HEK293 (cell line): Measurements from ENCODE around the gene CSNK1G3.

ENCODE experiments used
- CTCF ChIA-PET: fragments of 350-600 bp; formaldehyde crosslinking; extraction: SDS; loops from one replicate; lab custom pipeline; 2021; ENCODE audit warnings: antibody characterized with exemption; lab: Yijun Ruan, JAX
- POLR2A ChIA-PET: fragments of 300-600 bp; formaldehyde crosslinking; extraction: SDS; loops from one replicate; lab custom pipeline; 2020; ENCODE audit warnings: antibody characterized with exemption, inconsistent platforms; lab: Yijun Ruan, JAX
- H3K27ac ChIP-seq: fragments of 200-500 bp; sonication (Bioruptor generic); 2 replicates; pipeline ENCODE4 v1.5.1; 2014; ENCODE audit warnings: low read depth, low read length, control low read depth, inconsistent platforms; ENCODE audit errors: extremely low read depth
- H3K36me3 ChIP-seq, 2 experiments: fragments of 200-500 bp in 1 of 2; sonication (Bioruptor generic) in 1 of 2; 1 replicate in 1 of 2; 2 replicates in 1 of 2; pipeline ENCODE4 v1.5.1; 2014 to 2017; ENCODE audit warnings: inconsistent platforms in 2 of 2, low read length in 2 of 2; ENCODE audit not compliant: control insufficient read depth in 2 of 2, insufficient read depth in 1 of 2
- H3K4me1 ChIP-seq: fragments of 200-500 bp; sonication (Bioruptor generic); 2 replicates; pipeline ENCODE4 v1.5.1; 2014; ENCODE audit warnings: mild to moderate bottlenecking, low read length, inconsistent platforms; ENCODE audit not compliant: control insufficient read depth, insufficient read depth
- H3K4me3 ChIP-seq: 2 replicates; pipeline ENCODE4 v1.5.1; 2011; ENCODE audit warnings: low read depth, mild to moderate bottlenecking, control low read depth, low read length, moderate library complexity
- H3K9me3 ChIP-seq: fragments of 200-500 bp; sonication (Bioruptor generic); 2 replicates; pipeline ENCODE4 v1.5.1; 2014; ENCODE audit warnings: low read depth, low read length, inconsistent platforms; ENCODE audit not compliant: control insufficient read depth, insufficient read depth
- BCL11A ChIP-seq: fragments of 450-650 bp; formaldehyde crosslinking; IDR thresholded peaks from 2 replicates; pipeline ENCODE4 v1.5.1; 2016; ENCODE audit warnings: low read depth, missing biosample characterization, missing genetic modification characterization
- KLF1 ChIP-seq: fragments of 450-650 bp; formaldehyde crosslinking; IDR thresholded peaks from 2 replicates; pipeline ENCODE4 v1.5.1; 2016; ENCODE audit warnings: missing biosample characterization, missing genetic modification characterization
- OVOL3 ChIP-seq: fragments of 450-650 bp; formaldehyde crosslinking; IDR thresholded peaks from 2 replicates; pipeline ENCODE4 v1.5.1; 2016; ENCODE audit warnings: missing biosample characterization, missing genetic modification characterization
- ZBTB20 ChIP-seq: fragments of 450-650 bp; formaldehyde crosslinking; IDR thresholded peaks from 2 replicates; pipeline ENCODE4 v1.5.1; 2016; ENCODE audit warnings: missing biosample characterization, missing genetic modification characterization
- ZFHX2 ChIP-seq: fragments of 450-650 bp; formaldehyde crosslinking; conservative IDR thresholded peaks from 2 replicates; pipeline ENCODE4 v1.5.1; 2016; ENCODE audit warnings: missing biosample characterization, missing genetic modification characterization
- ZNF133 ChIP-seq: fragments of 450-650 bp; formaldehyde crosslinking; IDR thresholded peaks from 2 replicates; pipeline ENCODE4 v1.5.1; 2016; ENCODE audit warnings: missing biosample characterization, missing genetic modification characterization
- ZNF138 ChIP-seq: fragments of 450-650 bp; formaldehyde crosslinking; IDR thresholded peaks from 2 replicates; pipeline ENCODE4 v1.5.1; 2016; ENCODE audit warnings: missing biosample characterization, missing genetic modification characterization, borderline replicate concordance
- ZNF211 ChIP-seq: fragments of 450-650 bp; formaldehyde crosslinking; IDR thresholded peaks from 2 replicates; pipeline ENCODE4 v1.5.1; 2016; ENCODE audit warnings: low read depth, missing biosample characterization, missing genetic modification characterization
- ZNF266 ChIP-seq: fragments of 450-650 bp; formaldehyde crosslinking; IDR thresholded peaks from 2 replicates; pipeline ENCODE4 v1.5.1; 2016; ENCODE audit warnings: missing biosample characterization, missing genetic modification characterization, low read depth
- ZNF311 ChIP-seq: fragments of 450-650 bp; formaldehyde crosslinking; IDR thresholded peaks from 2 replicates; pipeline ENCODE4 v1.5.1; 2017; ENCODE audit warnings: missing biosample characterization, missing genetic modification characterization, borderline replicate concordance
- ZNF473 ChIP-seq: fragments of 450-650 bp; formaldehyde crosslinking; IDR thresholded peaks from 2 replicates; pipeline ENCODE4 v1.5.1; 2017; ENCODE audit warnings: missing biosample characterization, missing genetic modification characterization
- ZNF544 ChIP-seq: fragments of 450-650 bp; formaldehyde crosslinking; IDR thresholded peaks from 2 replicates; pipeline ENCODE4 v1.5.0; 2017; ENCODE audit warnings: missing biosample characterization, missing genetic modification characterization
- ZNF624 ChIP-seq: fragments of 450-650 bp; formaldehyde crosslinking; IDR thresholded peaks from 2 replicates; pipeline ENCODE4 v1.5.1; 2017; ENCODE audit warnings: missing biosample characterization, missing genetic modification characterization
- ZNF629 ChIP-seq: fragments of 450-650 bp; formaldehyde crosslinking; IDR thresholded peaks from 2 replicates; pipeline ENCODE4 v1.5.1; 2017; ENCODE audit warnings: missing biosample characterization, missing genetic modification characterization
- ZNF785 ChIP-seq: fragments of 450-650 bp; formaldehyde crosslinking; IDR thresholded peaks from 2 replicates; pipeline ENCODE4 v1.5.1; 2016; ENCODE audit warnings: missing biosample characterization, missing genetic modification characterization
- ZSCAN16 ChIP-seq: fragments of 450-650 bp; formaldehyde crosslinking; IDR thresholded peaks from 2 replicates; pipeline ENCODE4 v1.5.1; 2016; ENCODE audit warnings: missing biosample characterization, missing genetic modification characterization
- TF ChIP-seq, protein P1 (sequence below): fragments of 450-650 bp; formaldehyde crosslinking; IDR thresholded peaks from 2 replicates; pipeline ENCODE4 v1.5.1; 2016; ENCODE audit warnings: missing biosample characterization, missing genetic modification characterization, borderline replicate concordance
- TF ChIP-seq, protein P2 (sequence below): IDR thresholded peaks from 2 replicates; pipeline ENCODE4 v1.6.1; 2011; ENCODE audit warnings: mild to moderate bottlenecking, low read depth, low read length, borderline replicate concordance
- TF ChIP-seq, protein P3 (sequence below): fragments of 450-650 bp; formaldehyde crosslinking; IDR thresholded peaks from 2 replicates; pipeline ENCODE4 v1.5.1; 2016; ENCODE audit warnings: missing biosample characterization, missing genetic modification characterization
- TF ChIP-seq, protein P4 (sequence below): fragments of 450-650 bp; formaldehyde crosslinking; IDR thresholded peaks from 2 replicates; pipeline ENCODE4 v1.5.1; 2016; ENCODE audit warnings: missing biosample characterization, missing genetic modification characterization

Gene CSNK1G3

DNA sequence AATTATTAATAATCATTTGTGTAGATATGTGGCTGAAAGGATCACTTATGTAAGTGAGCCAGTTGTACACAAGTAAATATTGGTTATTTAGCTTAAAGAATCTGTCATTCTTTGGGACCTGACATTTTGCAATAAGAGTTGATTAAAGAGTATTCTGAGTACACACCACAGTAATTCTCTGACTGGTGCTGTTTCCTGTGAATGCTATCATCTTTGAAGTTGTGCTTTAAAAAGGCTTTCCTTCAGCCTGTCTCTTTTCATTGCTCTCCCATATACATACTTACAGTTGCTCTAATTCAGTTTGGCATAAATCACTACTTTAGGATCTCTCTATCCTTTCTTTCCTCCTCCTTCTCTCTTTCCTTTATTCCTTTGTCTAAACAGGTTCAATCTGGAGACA, 8.7 kb upstream of the CSNK1G3 start (continued):
- TF ChIP-seq, protein P1, sequence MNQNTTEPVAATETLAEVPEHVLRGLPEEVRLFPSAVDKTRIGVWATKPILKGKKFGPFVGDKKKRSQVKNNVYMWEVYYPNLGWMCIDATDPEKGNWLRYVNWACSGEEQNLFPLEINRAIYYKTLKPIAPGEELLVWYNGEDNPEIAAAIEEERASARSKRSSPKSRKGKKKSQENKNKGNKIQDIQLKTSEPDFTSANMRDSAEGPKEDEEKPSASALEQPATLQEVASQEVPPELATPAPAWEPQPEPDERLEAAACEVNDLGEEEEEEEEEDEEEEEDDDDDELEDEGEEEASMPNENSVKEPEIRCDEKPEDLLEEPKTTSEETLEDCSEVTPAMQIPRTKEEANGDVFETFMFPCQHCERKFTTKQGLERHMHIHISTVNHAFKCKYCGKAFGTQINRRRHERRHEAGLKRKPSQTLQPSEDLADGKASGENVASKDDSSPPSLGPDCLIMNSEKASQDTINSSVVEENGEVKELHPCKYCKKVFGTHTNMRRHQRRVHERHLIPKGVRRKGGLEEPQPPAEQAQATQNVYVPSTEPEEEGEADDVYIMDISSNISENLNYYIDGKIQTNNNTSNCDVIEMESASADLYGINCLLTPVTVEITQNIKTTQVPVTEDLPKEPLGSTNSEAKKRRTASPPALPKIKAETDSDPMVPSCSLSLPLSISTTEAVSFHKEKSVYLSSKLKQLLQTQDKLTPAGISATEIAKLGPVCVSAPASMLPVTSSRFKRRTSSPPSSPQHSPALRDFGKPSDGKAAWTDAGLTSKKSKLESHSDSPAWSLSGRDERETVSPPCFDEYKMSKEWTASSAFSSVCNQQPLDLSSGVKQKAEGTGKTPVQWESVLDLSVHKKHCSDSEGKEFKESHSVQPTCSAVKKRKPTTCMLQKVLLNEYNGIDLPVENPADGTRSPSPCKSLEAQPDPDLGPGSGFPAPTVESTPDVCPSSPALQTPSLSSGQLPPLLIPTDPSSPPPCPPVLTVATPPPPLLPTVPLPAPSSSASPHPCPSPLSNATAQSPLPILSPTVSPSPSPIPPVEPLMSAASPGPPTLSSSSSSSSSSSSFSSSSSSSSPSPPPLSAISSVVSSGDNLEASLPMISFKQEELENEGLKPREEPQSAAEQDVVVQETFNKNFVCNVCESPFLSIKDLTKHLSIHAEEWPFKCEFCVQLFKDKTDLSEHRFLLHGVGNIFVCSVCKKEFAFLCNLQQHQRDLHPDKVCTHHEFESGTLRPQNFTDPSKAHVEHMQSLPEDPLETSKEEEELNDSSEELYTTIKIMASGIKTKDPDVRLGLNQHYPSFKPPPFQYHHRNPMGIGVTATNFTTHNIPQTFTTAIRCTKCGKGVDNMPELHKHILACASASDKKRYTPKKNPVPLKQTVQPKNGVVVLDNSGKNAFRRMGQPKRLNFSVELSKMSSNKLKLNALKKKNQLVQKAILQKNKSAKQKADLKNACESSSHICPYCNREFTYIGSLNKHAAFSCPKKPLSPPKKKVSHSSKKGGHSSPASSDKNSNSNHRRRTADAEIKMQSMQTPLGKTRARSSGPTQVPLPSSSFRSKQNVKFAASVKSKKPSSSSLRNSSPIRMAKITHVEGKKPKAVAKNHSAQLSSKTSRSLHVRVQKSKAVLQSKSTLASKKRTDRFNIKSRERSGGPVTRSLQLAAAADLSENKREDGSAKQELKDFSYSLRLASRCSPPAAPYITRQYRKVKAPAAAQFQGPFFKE (tag by site-specific recombination): no peak
- TF ChIP-seq ZNF266 (tag by site-specific recombination): no peak
- TF ChIP-seq ZNF473 (tag by site-specific recombination): no peak
- TF ChIP-seq, protein P2, sequence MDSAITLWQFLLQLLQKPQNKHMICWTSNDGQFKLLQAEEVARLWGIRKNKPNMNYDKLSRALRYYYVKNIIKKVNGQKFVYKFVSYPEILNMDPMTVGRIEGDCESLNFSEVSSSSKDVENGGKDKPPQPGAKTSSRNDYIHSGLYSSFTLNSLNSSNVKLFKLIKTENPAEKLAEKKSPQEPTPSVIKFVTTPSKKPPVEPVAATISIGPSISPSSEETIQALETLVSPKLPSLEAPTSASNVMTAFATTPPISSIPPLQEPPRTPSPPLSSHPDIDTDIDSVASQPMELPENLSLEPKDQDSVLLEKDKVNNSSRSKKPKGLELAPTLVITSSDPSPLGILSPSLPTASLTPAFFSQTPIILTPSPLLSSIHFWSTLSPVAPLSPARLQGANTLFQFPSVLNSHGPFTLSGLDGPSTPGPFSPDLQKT: no peak
- no peak for TF ChIP-seq ZNF211
- TF ChIP-seq, protein P3, sequence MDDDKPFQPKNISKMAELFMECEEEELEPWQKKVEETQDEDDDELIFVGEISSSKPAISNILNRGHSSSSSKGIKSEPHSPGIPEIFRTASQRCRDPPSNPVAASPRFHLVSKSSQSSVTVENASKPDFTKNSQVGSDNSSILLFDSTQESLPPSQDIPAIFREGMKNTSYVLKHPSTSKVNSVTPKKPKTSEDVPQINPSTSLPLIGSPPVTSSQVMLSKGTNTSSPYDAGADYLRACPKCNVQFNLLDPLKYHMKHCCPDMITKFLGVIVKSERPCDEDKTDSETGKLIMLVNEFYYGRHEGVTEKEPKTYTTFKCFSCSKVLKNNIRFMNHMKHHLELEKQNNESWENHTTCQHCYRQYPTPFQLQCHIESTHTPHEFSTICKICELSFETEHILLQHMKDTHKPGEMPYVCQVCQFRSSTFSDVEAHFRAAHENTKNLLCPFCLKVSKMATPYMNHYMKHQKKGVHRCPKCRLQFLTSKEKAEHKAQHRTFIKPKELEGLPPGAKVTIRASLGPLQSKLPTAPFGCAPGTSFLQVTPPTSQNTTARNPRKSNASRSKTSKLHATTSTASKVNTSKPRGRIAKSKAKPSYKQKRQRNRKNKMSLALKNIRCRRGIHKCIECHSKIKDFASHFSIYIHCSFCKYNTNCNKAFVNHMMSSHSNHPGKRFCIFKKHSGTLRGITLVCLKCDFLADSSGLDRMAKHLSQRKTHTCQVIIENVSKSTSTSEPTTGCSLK: no peak
- no peak for TF ChIP-seq ZNF785 (tag by site-specific recombination)
- TF ChIP-seq KLF1 (tag by site-specific recombination): no peak
- TF ChIP-seq, all 188 proteins: peak for 0

DNA sequence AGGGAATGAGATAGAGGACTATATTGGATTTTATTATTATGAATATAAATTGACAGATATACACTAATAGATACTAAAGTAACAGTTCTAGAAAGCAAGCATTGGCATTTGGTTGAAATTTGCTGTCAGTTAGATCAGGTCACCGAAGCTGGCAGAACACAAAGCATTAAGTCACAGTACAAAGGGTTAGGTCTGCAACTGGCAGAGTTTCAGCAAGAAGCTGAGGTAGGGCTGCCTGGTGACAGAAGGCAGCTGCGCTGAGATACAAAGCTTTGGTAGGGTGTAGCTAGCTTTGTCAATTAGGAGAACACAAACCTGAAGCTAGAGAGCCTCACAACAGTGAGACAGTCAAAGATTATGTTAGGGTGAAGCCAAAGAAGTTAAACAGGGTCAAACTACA, 6.3 kb upstream of the CSNK1G3 start:
- CTCF ChIA-PET: no interaction called here
- Histone ChIP-seq H3K27ac (no peak overlapping the region), H3K4me3 (no peak overlapping the region), H3K9me3 (no peaks in the 10 kb centered on the region), H3K36me3 (no peaks in the 10 kb centered on the region), H3K4me1 (no peaks in the 10 kb centered on the region)
- POLR2A ChIA-PET: no interaction called here
- TF ChIP-seq ZNF785 (tag by site-specific recombination): no peak
- TF ChIP-seq, all 188 proteins: peak for 0

DNA sequence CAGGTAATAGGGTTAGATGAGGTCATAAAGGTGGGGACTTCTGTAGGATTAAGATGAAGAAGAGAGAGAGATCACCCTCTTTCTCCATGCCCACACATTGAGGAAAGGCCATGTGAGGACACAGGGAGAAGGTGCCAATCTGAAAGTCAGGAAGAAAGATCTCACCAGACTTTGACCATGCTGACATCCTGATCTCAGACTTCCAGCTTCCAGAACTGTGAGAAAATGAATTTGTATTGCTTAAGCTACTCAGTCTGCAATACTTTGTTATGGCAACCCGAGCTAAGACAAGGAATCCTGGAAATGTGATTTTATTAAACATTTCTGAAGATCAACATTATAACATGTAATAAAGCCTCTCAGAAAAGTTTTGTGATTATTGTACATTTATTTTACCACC, 3.5 kb upstream of the CSNK1G3 start:
- Histone ChIP-seq H3K36me3 (no peaks in the 10 kb centered on the region), H3K4me3 (no peak overlapping the region), H3K27ac (no peak overlapping the region), H3K4me1 (peaks cover under 1% of the 10 kb centered on the region; the same call in 1 of the 2 replicates), H3K9me3 (no peaks in the 10 kb centered on the region)
- ChIA-PET POLR2A (interaction anchor here (1.2 kb wide), 1 partner anchor 85 kb away, joined by 3 read pairs; the partner anchor contains the start of gene CEP120), CTCF (no interaction called here)
- no peak for TF ChIP-seq ZFHX2 (tag by site-specific recombination)
- TF ChIP-seq ZNF629 (tag by site-specific recombination): no peak
- TF ChIP-seq BCL11A (tag by site-specific recombination): no peak
- no peak for TF ChIP-seq ZNF624
- no peak for TF ChIP-seq ZNF138 (tag by site-specific recombination)
- TF ChIP-seq, protein P4, sequence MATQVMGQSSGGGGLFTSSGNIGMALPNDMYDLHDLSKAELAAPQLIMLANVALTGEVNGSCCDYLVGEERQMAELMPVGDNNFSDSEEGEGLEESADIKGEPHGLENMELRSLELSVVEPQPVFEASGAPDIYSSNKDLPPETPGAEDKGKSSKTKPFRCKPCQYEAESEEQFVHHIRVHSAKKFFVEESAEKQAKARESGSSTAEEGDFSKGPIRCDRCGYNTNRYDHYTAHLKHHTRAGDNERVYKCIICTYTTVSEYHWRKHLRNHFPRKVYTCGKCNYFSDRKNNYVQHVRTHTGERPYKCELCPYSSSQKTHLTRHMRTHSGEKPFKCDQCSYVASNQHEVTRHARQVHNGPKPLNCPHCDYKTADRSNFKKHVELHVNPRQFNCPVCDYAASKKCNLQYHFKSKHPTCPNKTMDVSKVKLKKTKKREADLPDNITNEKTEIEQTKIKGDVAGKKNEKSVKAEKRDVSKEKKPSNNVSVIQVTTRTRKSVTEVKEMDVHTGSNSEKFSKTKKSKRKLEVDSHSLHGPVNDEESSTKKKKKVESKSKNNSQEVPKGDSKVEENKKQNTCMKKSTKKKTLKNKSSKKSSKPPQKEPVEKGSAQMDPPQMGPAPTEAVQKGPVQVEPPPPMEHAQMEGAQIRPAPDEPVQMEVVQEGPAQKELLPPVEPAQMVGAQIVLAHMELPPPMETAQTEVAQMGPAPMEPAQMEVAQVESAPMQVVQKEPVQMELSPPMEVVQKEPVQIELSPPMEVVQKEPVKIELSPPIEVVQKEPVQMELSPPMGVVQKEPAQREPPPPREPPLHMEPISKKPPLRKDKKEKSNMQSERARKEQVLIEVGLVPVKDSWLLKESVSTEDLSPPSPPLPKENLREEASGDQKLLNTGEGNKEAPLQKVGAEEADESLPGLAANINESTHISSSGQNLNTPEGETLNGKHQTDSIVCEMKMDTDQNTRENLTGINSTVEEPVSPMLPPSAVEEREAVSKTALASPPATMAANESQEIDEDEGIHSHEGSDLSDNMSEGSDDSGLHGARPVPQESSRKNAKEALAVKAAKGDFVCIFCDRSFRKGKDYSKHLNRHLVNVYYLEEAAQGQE: no peak
- no peak for TF ChIP-seq ZNF311 (tag by site-specific recombination)
- TF ChIP-seq ZNF133 (tag by site-specific recombination): no peak
- TF ChIP-seq ZNF544 (tag by site-specific recombination): no peak
- TF ChIP-seq ZBTB20: no peak
- no peak for TF ChIP-seq OVOL3 (tag by site-specific recombination)
- no peak for TF ChIP-seq ZSCAN16 (tag by site-specific recombination)
